Measurements from ENCODE around the gene VSTM2B. TPM values are rescaled to one million over a fixed set of nuclear protein-coding genes. Genes with fewer than 3 reads are reported as not detected.

The VSTM2B gene
- total RNA-seq, 2 donors from 2014 or later: 0.27 TPM; not detected in 1

- peak overlapping the region in 1 of 2 donors; percentile 23 for H3K27ac Mint-ChIP-seq
- peaks cover 0 to 9% of the 10 kb centered on the region in 2 donors for H3K9me3 Mint-ChIP-seq
Measured at GRCh38 chr19:29577649-29577963, 51.8 kb downstream of the VSTM2B start.

DNA sequence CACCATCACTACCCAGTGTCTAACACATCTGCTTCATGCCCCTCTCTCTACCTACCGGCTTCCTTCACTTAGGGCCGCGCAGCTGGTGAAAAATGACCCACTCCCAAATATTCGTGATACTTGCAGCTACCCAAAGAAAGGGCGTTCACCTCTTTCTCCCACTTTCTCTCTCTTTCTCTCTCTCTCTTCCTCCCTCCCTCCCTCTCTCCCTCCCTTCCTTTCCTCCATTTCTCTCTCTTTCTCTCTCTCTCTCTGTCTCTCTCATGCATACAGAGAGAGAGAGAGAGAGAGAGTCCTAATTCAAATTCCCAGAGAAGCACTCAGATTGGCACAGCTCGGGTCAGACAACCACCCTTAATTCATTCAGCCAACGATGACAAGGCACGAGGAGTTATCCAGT lies 52.6 kb downstream of the VSTM2B start:
- Mint-ChIP-seq H3K27ac (no peak overlapping the region), H3K36me3 (peaks cover 13 to 15% of the 10 kb centered on the region in 2 donors), H3K9me3 (peaks cover 0 to 9% of the 10 kb centered on the region in 2 donors)
- no peak for ATAC-seq
- no peak for DNase-seq (ENCODE audit: low spot score in 2 of 2)

More at GRCh38 chr19:29577649-29577963, 51.8 kb downstream of the VSTM2B start:
- ATAC-seq: no peak
- DNase-seq (ENCODE audit: low spot score in 2 of 2): no peak
- H3K36me3 Mint-ChIP-seq: peaks cover 13 to 15% of the 10 kb centered on the region in 2 donors

GRCh38 chr19:29579308-29579910 lies 53.6 kb downstream of the VSTM2B start:
- ATAC-seq: no peak
- Mint-ChIP-seq H3K27ac (peak overlapping the region in 1 of 2 donors; percentile 38), H3K9me3 (peaks cover 0 to 9% of the 10 kb centered on the region in 2 donors), H3K36me3 (peaks cover 13 to 15% of the 10 kb centered on the region in 2 donors)
- no peak for DNase-seq (ENCODE audit: low spot score in 2 of 2)

- DNase-seq (ENCODE audit: low spot score in 2 of 2) (no peak), ATAC-seq (no peak)
- peaks cover 13 to 15% of the 10 kb centered on the region in 2 donors for H3K36me3 Mint-ChIP-seq
Measured at GRCh38 chr19:29581398-29581797, 55.6 kb downstream of the VSTM2B start.

GRCh38 chr19:29583196-29583999 lies 57.6 kb downstream of the VSTM2B start:
- DNase-seq (ENCODE audit: low spot score in 2 of 2): peak in 1 of 2 donors; percentile 46
- Mint-ChIP-seq H3K27ac (peak overlapping the region in 1 of 2 donors; percentile 88), H3K36me3 (peaks cover 13 to 15% of the 10 kb centered on the region in 2 donors), H3K9me3 (peaks cover 0 to 9% of the 10 kb centered on the region in 2 donors)
- peak in 1 of 2 donors; percentile 75 for ATAC-seq

More at GRCh38 chr19:29581398-29581797, 55.6 kb downstream of the VSTM2B start:
- Mint-ChIP-seq H3K9me3 (peaks cover 0 to 9% of the 10 kb centered on the region in 2 donors), H3K27ac (no peak overlapping the region)

- Mint-ChIP-seq H3K9me3 (peaks cover 3 to 16% of the 10 kb centered on the region in 2 donors), H3K36me3 (peaks cover 16 to 18% of the 10 kb centered on the region in 2 donors), H3K27ac (peak overlapping the region; percentile 26 to 59)
- ATAC-seq (no peak), DNase-seq (ENCODE audit: low spot score in 2 of 2) (no peak)
Measured at GRCh38 chr19:29586401-29586800, 60.6 kb downstream of the VSTM2B start.

- Mint-ChIP-seq H3K27ac (peak overlapping the region; percentile 26 to 30), H3K9me3 (peaks cover 3 to 13% of the 10 kb centered on the region in 2 donors)
- no peak for ATAC-seq
Measured at GRCh38 chr19:29587059-29587458, 61.3 kb downstream of the VSTM2B start.

DNA sequence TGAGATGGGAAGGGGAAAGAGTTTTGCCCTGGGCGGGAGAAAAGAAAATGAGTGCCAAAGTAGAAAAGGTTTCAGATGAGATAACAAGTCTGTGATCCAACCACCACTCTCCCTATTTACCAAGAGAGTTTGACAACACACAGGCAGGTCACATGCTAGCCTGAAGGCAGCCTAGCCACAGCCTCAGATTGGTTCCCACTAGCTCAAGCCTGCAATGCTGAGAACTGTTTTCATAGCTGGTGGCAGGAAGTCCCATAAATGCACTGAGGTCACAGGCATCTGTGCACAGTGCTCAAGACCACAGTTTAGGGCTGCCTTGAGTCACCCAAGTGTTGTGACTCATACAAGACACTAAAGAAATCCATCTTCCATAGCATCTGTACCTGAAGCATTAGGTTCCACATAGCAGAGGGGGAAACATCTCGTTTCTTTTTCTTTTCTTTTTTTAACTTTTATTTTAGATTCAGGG lies 61.8 kb downstream of the VSTM2B start:
- peaks cover 15% of the 10 kb centered on the region in 2 donors for H3K36me3 Mint-ChIP-seq
- DNase-seq (ENCODE audit: low spot score in 2 of 2): peak; percentile 67 to 69
- H3K27ac Mint-ChIP-seq: peak overlapping the region; percentile 26 to 30
- peaks cover 3 to 13% of the 10 kb centered on the region in 2 donors for H3K9me3 Mint-ChIP-seq
- peak; percentile 95 to 100 for ATAC-seq

More at GRCh38 chr19:29587059-29587458, 61.3 kb downstream of the VSTM2B start:
- DNase-seq (ENCODE audit: low spot score in 2 of 2): peak in 1 of 2 donors; percentile 23
- peaks cover 15% of the 10 kb centered on the region in 2 donors for H3K36me3 Mint-ChIP-seq

- no peak overlapping the region for H3K27ac Mint-ChIP-seq
- ATAC-seq (no peak), DNase-seq (ENCODE audit: low spot score in 2 of 2) (no peak)
- H3K9me3 Mint-ChIP-seq: peaks cover 3 to 13% of the 10 kb centered on the region in 2 donors
- H3K36me3 Mint-ChIP-seq: peaks cover 15% of the 10 kb centered on the region in 2 donors
Measured at GRCh38 chr19:29588095-29588494, 62.3 kb downstream of the VSTM2B start.

GRCh38 chr19:29590278-29590677 lies 64.5 kb downstream of the VSTM2B start:
- ATAC-seq: no peak
- Mint-ChIP-seq H3K9me3 (peaks cover 3 to 13% of the 10 kb centered on the region in 2 donors), H3K36me3 (peaks cover 15% of the 10 kb centered on the region in 2 donors), H3K27ac (no peak overlapping the region)
- no peak for DNase-seq (ENCODE audit: low spot score in 2 of 2)

GRCh38 chr19:29591670-29592069 lies 65.9 kb downstream of the VSTM2B start:
- no peak overlapping the region for H3K27ac Mint-ChIP-seq
- H3K36me3 Mint-ChIP-seq: peaks cover 15% of the 10 kb centered on the region in 2 donors
- DNase-seq (ENCODE audit: low spot score in 2 of 2) (no peak), ATAC-seq (no peak)
- peaks cover 3 to 13% of the 10 kb centered on the region in 2 donors for H3K9me3 Mint-ChIP-seq

GRCh38 chr19:29593869-29594268 lies 68.1 kb downstream of the VSTM2B start:
- no peak for ATAC-seq

GRCh38 chr19:29596080-29596727 lies 70.4 kb downstream of the VSTM2B start:
- no peak for ATAC-seq
- peaks cover 0 to 2% of the 10 kb centered on the region in 2 donors for H3K36me3 Mint-ChIP-seq

More at GRCh38 chr19:29593869-29594268, 68.1 kb downstream of the VSTM2B start:
- Mint-ChIP-seq H3K27ac (no peak overlapping the region), H3K9me3 (peaks cover 3 to 9% of the 10 kb centered on the region in 2 donors), H3K36me3 (peaks cover 10 to 12% of the 10 kb centered on the region in 2 donors)
- DNase-seq (ENCODE audit: low spot score in 2 of 2): no peak

GRCh38 chr19:29596885-29597525 lies 71.2 kb downstream of the VSTM2B start:
- H3K9me3 Mint-ChIP-seq: no peaks in the 10 kb centered on the region
- DNase-seq (ENCODE audit: low spot score in 2 of 2) (no peak), ATAC-seq (no peak)
- no peaks in the 10 kb centered on the region for H3K36me3 Mint-ChIP-seq
- no peak overlapping the region for H3K27ac Mint-ChIP-seq

More at GRCh38 chr19:29596080-29596727, 70.4 kb downstream of the VSTM2B start:
- DNase-seq (ENCODE audit: low spot score in 2 of 2): no peak
- H3K27ac Mint-ChIP-seq: no peak overlapping the region
- H3K9me3 Mint-ChIP-seq: no peaks in the 10 kb centered on the region

DNA sequence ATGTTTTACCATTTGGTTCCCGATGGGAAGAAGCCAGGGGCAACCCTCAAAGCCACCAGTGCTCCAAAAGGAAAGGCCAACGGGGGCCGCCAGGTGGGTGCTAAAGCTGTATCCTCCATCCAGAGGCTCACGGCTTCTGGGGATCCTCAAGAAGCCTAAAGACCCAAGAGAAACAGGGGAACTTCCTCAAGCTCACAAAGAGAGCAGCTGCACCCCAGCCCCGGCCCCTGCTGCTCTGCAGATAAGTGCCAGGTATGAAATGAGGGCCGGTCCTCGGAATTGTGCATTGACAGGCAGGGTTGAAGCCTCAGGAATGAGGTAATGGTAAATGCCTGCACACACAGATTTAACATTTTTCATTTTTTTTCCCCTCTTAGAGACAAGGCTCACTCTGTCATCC lies 72.2 kb downstream of the VSTM2B start:
- Mint-ChIP-seq H3K36me3 (no peaks in the 10 kb centered on the region), H3K27ac (no peak overlapping the region), H3K9me3 (no peaks in the 10 kb centered on the region)
- ATAC-seq: no peak
- DNase-seq (ENCODE audit: low spot score in 2 of 2): peak in 1 of 2 donors; percentile 20

- ATAC-seq: no peak
- Mint-ChIP-seq H3K9me3 (no peaks in the 10 kb centered on the region), H3K27ac (no peak overlapping the region), H3K36me3 (no peaks in the 10 kb centered on the region)
- peak in 1 of 2 donors; percentile 23 for DNase-seq (ENCODE audit: low spot score in 2 of 2)
Measured at GRCh38 chr19:29598496-29598895, 72.7 kb downstream of the VSTM2B start.

All from activated naive CD4-positive, alpha-beta T cell treated with anti-CD3 and anti-CD28 coated beads, Interleukin-2, amount 50 U/mL, for 72 hours (primary cell).